ENCODE data around the gene PLEKHN1.

GRCh38 chr1:965526-966134 is 652 bp upstream of the PLEKHN1 start:
- no peak for TF ChIP-seq TAF1 (IDR thresholded peaks at IDR 0.05; ENCODE audit: low read depth, low read length)
- TF ChIP-seq POLR2A (IDR thresholded peaks at IDR 0.05; ENCODE audit: low read depth, low read length): no peak
